OCI-LY1 (cell line): Measurements from ENCODE around the gene KIF4A.

Experiments used
- EZH2 ChIP-seq: fragments of 200-600 bp; sonication (generic), shearing (Covaris generic); IDR thresholded peaks from 2 replicates; pipeline ENCODE4 v1.8.0; 2017; ENCODE audit warnings: borderline replicate concordance, mixed run types, mild to moderate bottlenecking, antibody characterized with exemption, low read length, moderate library complexity, mixed read lengths
- TF ChIP-seq, protein P1 (sequence below): fragments of 200-600 bp; sonication (generic), shearing (Covaris generic); IDR thresholded peaks from 2 replicates; pipeline ENCODE4 v1.5.1; 2017; ENCODE audit warnings: mild to moderate bottlenecking, antibody characterized with exemption, low read length, moderate library complexity, mixed read lengths

DNA sequence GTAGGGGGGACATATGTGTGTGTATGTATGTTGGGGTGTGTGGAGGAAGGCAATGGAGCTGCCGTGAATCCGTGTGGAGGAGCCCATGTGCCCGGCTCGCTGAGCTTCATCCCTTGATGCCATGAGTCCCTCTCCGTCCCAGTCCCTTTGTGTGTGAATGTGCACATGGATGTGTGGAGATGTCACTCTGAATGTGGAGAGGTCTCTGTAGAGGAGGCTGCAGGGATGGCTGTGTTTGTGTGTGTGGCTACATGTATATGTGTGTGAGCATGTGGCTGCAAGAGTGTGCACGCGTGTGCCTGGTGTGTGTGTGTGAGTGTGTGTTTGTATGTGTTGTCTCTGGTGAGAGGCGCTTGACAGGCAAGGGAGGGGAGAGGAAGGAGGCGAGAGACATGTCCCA, 156.0 kb downstream of the KIF4A start:
- TF ChIP-seq, protein P1, sequence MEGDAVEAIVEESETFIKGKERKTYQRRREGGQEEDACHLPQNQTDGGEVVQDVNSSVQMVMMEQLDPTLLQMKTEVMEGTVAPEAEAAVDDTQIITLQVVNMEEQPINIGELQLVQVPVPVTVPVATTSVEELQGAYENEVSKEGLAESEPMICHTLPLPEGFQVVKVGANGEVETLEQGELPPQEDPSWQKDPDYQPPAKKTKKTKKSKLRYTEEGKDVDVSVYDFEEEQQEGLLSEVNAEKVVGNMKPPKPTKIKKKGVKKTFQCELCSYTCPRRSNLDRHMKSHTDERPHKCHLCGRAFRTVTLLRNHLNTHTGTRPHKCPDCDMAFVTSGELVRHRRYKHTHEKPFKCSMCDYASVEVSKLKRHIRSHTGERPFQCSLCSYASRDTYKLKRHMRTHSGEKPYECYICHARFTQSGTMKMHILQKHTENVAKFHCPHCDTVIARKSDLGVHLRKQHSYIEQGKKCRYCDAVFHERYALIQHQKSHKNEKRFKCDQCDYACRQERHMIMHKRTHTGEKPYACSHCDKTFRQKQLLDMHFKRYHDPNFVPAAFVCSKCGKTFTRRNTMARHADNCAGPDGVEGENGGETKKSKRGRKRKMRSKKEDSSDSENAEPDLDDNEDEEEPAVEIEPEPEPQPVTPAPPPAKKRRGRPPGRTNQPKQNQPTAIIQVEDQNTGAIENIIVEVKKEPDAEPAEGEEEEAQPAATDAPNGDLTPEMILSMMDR, result no peak
- no peak for TF ChIP-seq EZH2
